Type B pancreatic cell (in vitro differentiated cells): ENCODE measurements around the gene NAP1L1. TPM values are rescaled to one million over a fixed set of nuclear protein-coding genes. Genes with fewer than 3 reads are reported as not detected.
A peak's percentile ranks its signal among the peaks of the same experiment; 100 is the strongest.

Experiments used
- DNase-seq: peaks from one replicate; pipeline ENCODE4 v3.0.0; 2021; ENCODE audit warnings: mixed read lengths; ENCODE audit not compliant: unreplicated experiment; ENCODE audit errors: extremely low spot score
- H3K27ac Mint-ChIP-seq: 2 replicates; pipeline ENCODE4 v1.8.0; 2021; ENCODE audit warnings: mild to moderate bottlenecking, mixed read lengths
- H3K27me3 Mint-ChIP-seq: 2 replicates; pipeline ENCODE4 v1.8.0; 2021; ENCODE audit warnings: mixed read lengths
- H3K36me3 Mint-ChIP-seq: 2 replicates; pipeline ENCODE4 v1.8.0; 2021; ENCODE audit warnings: mixed read lengths
- H3K4me1 Mint-ChIP-seq: one replicate; pipeline ENCODE4 v1.8.0; 2021; ENCODE audit warnings: mixed read lengths; ENCODE audit not compliant: unreplicated experiment
- H3K4me3 Mint-ChIP-seq: 2 replicates; pipeline ENCODE4 v1.8.0; 2021; ENCODE audit warnings: mild to moderate bottlenecking, mixed read lengths
- H3K9me3 Mint-ChIP-seq: 2 replicates; pipeline ENCODE4 v1.8.0; 2021; ENCODE audit warnings: mixed read lengths
- CTCF ChIP-seq: fragments of 200-600 bp; sonication (generic); conservative IDR thresholded peaks from 2 replicates; pipeline ENCODE4 v1.5.0; 2021; ENCODE audit warnings: antibody characterized with exemption, mild to moderate bottlenecking
- total RNA-seq: library from RNA; stranded (reverse); gene quantifications from 2 replicates; pipeline ENCODE4 v1.2.1, GENCODE V29; 2021; ENCODE audit warnings: low replicate concordance

Gene NAP1L1
- total RNA-seq, 1 donor from 2014 or later, result 883 TPM

- peaks cover 49% of the 10 kb centered on the region for H3K4me1 Mint-ChIP-seq
- no peak for DNase-seq
- no peak overlapping the region for H3K4me3 Mint-ChIP-seq
- H3K36me3 Mint-ChIP-seq, result peaks cover 8% of the 10 kb centered on the region
- no peaks in the 10 kb centered on the region for H3K27me3 Mint-ChIP-seq
- peaks cover 4% of the 10 kb centered on the region for H3K9me3 Mint-ChIP-seq
- no peak for TF ChIP-seq CTCF
- peak overlapping the region; percentile 39 for H3K27ac Mint-ChIP-seq
Observed at GRCh38 chr12:76022506-76022905, 62.0 kb downstream of the NAP1L1 start.

GRCh38 chr12:76020731-76021672 lies 63.5 kb downstream of the NAP1L1 start:
- H3K4me1 Mint-ChIP-seq, result peaks cover 47% of the 10 kb centered on the region
- H3K4me3 Mint-ChIP-seq, result peak overlapping the region; percentile 7
- H3K27me3 Mint-ChIP-seq, result no peaks in the 10 kb centered on the region
- H3K9me3 Mint-ChIP-seq, result peaks cover 4% of the 10 kb centered on the region
- TF ChIP-seq CTCF, result no peak
- no peak for DNase-seq
- peaks cover 4% of the 10 kb centered on the region for H3K36me3 Mint-ChIP-seq
- peak overlapping the region; percentile 73 for H3K27ac Mint-ChIP-seq

DNA sequence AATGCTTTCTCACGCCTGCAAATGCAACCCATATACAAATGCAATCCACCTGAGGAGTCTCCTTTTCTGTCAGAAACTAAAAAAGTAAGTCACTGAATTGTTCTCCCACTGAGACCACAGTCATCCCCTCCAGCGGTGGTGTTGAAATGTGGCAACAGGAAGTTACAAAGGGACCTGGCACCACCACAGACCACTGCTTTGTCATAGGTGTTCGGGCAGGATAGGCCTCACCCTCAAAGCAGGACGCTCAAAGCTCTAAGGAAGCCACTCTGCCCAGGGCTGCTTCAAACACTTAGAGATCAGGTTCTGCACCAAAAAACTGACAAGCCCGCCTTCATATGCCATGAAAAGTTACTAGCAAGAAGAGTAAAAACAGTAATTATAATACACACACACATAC lies 64.2 kb downstream of the NAP1L1 start:
- DNase-seq, result no peak
- TF ChIP-seq CTCF, result no peak
- peaks cover 4% of the 10 kb centered on the region for H3K9me3 Mint-ChIP-seq
- peak overlapping the region; percentile 7 for H3K4me3 Mint-ChIP-seq
- H3K4me1 Mint-ChIP-seq, result peaks cover 40% of the 10 kb centered on the region
- H3K27me3 Mint-ChIP-seq, result no peaks in the 10 kb centered on the region
- H3K27ac Mint-ChIP-seq, result peak overlapping the region; percentile 73
- no peaks in the 10 kb centered on the region for H3K36me3 Mint-ChIP-seq

GRCh38 chr12:76018672-76019071 lies 65.8 kb downstream of the NAP1L1 start:
- Mint-ChIP-seq H3K27ac (peak overlapping the region; percentile 39), H3K9me3 (peaks cover 4% of the 10 kb centered on the region), H3K4me1 (peaks cover 42% of the 10 kb centered on the region), H3K4me3 (peak overlapping the region; percentile 2), H3K36me3 (no peaks in the 10 kb centered on the region), H3K27me3 (no peaks in the 10 kb centered on the region)
- TF ChIP-seq CTCF, result no peak
- DNase-seq, result no peak

DNA sequence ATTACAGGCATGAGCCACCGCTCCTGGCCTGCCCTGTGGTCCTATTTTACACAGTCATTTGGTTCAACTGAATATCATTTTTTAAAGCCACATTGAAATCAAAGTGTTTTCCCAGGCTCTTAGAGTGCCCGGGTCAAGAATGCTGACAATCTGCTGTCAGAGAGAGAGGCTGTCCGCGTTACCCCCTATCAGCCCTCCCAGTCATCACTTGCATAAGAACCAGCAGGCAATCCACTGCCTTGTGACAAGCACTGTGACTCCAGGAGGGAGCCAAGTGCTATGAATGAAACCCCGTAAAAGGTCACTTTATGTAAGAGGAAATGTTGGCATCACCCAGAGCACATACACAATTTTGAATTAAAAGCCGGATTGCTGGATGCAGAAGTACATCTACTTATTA lies 66.4 kb downstream of the NAP1L1 start:
- H3K9me3 Mint-ChIP-seq, result peaks cover 4% of the 10 kb centered on the region
- peak overlapping the region; percentile 2 for H3K4me3 Mint-ChIP-seq
- no peak for TF ChIP-seq CTCF
- no peaks in the 10 kb centered on the region for H3K36me3 Mint-ChIP-seq
- peak overlapping the region; percentile 39 for H3K27ac Mint-ChIP-seq
- H3K4me1 Mint-ChIP-seq, result peaks cover 44% of the 10 kb centered on the region
- H3K27me3 Mint-ChIP-seq, result no peaks in the 10 kb centered on the region
- DNase-seq, result no peak
